Central memory CD8-positive, alpha-beta T cell (primary cell): ENCODE results near the gene ACOD1.
A peak's percentile ranks its signal among the peaks of the same experiment; 100 is the strongest.

Experiments
- ATAC-seq: fragments of 150-1000 bp; cut with Tn5 transposase; replicated peaks from 2 replicates; pipeline ENCODE4 v1.10.0; 2022; ENCODE audit warnings: mild to moderate bottlenecking, moderate FRiP score, moderate number of reproducible peaks; ENCODE audit not compliant: poor library complexity, severe bottlenecking; ENCODE audit errors: extremely low read depth
- DNase-seq, 2 donors: peaks; one replicate each; pipeline ENCODE4 v3.0.0; 2021; ENCODE audit warnings: low spot score in 2 of 2
- H3K27ac Mint-ChIP-seq: one replicate; pipeline ENCODE4 v1.8.0; 2022; ENCODE audit warnings: low read depth, mild to moderate bottlenecking, moderate library complexity, mixed read lengths
- H3K27me3 Mint-ChIP-seq: one replicate; pipeline ENCODE4 v1.8.0; 2022; ENCODE audit warnings: mixed read lengths
- H3K36me3 Mint-ChIP-seq: one replicate; pipeline ENCODE4 v1.8.0; 2022; ENCODE audit warnings: mild to moderate bottlenecking, moderate library complexity, mixed read lengths; ENCODE audit not compliant: insufficient read depth
- H3K4me1 Mint-ChIP-seq: one replicate; pipeline ENCODE4 v1.8.0; 2022; ENCODE audit warnings: mixed read lengths
- H3K4me3 Mint-ChIP-seq: one replicate; pipeline ENCODE4 v1.8.0; 2022; ENCODE audit warnings: mild to moderate bottlenecking, moderate library complexity, mixed read lengths
- H3K9me3 Mint-ChIP-seq: one replicate; pipeline ENCODE4 v1.8.0; 2022; ENCODE audit warnings: mixed read lengths

ACOD1 gene

GRCh38 chr13:76976490-76976889 is 28.2 kb downstream of the ACOD1 start:
- ATAC-seq (no peak), DNase-seq (no peak)
- Mint-ChIP-seq H3K4me3 (no peak overlapping the region), H3K9me3 (no peaks in the 10 kb centered on the region), H3K27me3 (peaks cover 77% of the 10 kb centered on the region), H3K36me3 (peaks cover 2% of the 10 kb centered on the region), H3K27ac (no peak overlapping the region), H3K4me1 (peaks cover 13% of the 10 kb centered on the region)

GRCh38 chr13:76976929-76977328 is 28.6 kb downstream of the ACOD1 start:
- H3K9me3 Mint-ChIP-seq = no peaks in the 10 kb centered on the region
- no peak overlapping the region for H3K4me3 Mint-ChIP-seq
- peaks cover 77% of the 10 kb centered on the region for H3K27me3 Mint-ChIP-seq
- H3K4me1 Mint-ChIP-seq = peaks cover 13% of the 10 kb centered on the region
- ATAC-seq = no peak
- no peak overlapping the region for H3K27ac Mint-ChIP-seq
- DNase-seq = no peak
- H3K36me3 Mint-ChIP-seq = peaks cover 2% of the 10 kb centered on the region

- Mint-ChIP-seq H3K4me1 (peaks cover 8% of the 10 kb centered on the region), H3K36me3 (peaks cover 2% of the 10 kb centered on the region), H3K27me3 (peaks cover 73% of the 10 kb centered on the region), H3K9me3 (no peaks in the 10 kb centered on the region), H3K27ac (no peak overlapping the region), H3K4me3 (no peak overlapping the region)
- DNase-seq (peak; percentile 70 to 89), ATAC-seq (peak; percentile 97)
These were observed 31.9 kb downstream of the ACOD1 start for GRCh38 chr13:76980075-76980718.

- no peaks in the 10 kb centered on the region for H3K9me3 Mint-ChIP-seq
- no peak overlapping the region for H3K4me3 Mint-ChIP-seq
- peaks cover 5% of the 10 kb centered on the region for H3K4me1 Mint-ChIP-seq
- H3K27me3 Mint-ChIP-seq = peaks cover 80% of the 10 kb centered on the region
- H3K27ac Mint-ChIP-seq = no peak overlapping the region
- ATAC-seq (no peak), DNase-seq (no peak)
- peaks cover 2% of the 10 kb centered on the region for H3K36me3 Mint-ChIP-seq
These were observed 33.8 kb downstream of the ACOD1 start for GRCh38 chr13:76982061-76982460.

GRCh38 chr13:76983676-76984075 is 35.4 kb downstream of the ACOD1 start:
- no peak for DNase-seq
- Mint-ChIP-seq H3K36me3 (peaks cover 2% of the 10 kb centered on the region), H3K9me3 (no peaks in the 10 kb centered on the region), H3K4me3 (no peak overlapping the region), H3K27ac (no peak overlapping the region), H3K27me3 (peaks cover 80% of the 10 kb centered on the region), H3K4me1 (peaks cover 11% of the 10 kb centered on the region)
- no peak for ATAC-seq

GRCh38 chr13:76991432-76991795 is 43.1 kb downstream of the ACOD1 start:
- H3K4me3 Mint-ChIP-seq = peak overlapping the region; percentile 89
- H3K27ac Mint-ChIP-seq = peak overlapping the region; percentile 94
- H3K9me3 Mint-ChIP-seq = no peaks in the 10 kb centered on the region
- H3K27me3 Mint-ChIP-seq = peaks cover 32% of the 10 kb centered on the region
- peaks cover 22% of the 10 kb centered on the region for H3K36me3 Mint-ChIP-seq
- DNase-seq (peak; percentile 70 to 88), ATAC-seq (peak; percentile 86)
- peaks cover 37% of the 10 kb centered on the region for H3K4me1 Mint-ChIP-seq

GRCh38 chr13:76991796-76992547 is 43.7 kb downstream of the ACOD1 start, which contains the start of gene CLN5:
Gene CLN5, plus strand, starts transcription at chr13:76992081. Its CDS starts 18 bp downstream, at chr13:76992099.
- peak; percentile 82 for ATAC-seq
- peaks cover 27% of the 10 kb centered on the region for H3K27me3 Mint-ChIP-seq
- H3K27ac Mint-ChIP-seq = peak within 1 kb of the TSS; percentile 94
- peaks cover 36% of the 10 kb centered on the region for H3K4me1 Mint-ChIP-seq
- H3K36me3 Mint-ChIP-seq = peaks cover 22% of the 10 kb centered on the region
- H3K9me3 Mint-ChIP-seq = no peaks in the 10 kb centered on the region
- peak; percentile 86 to 94 for DNase-seq
- H3K4me3 Mint-ChIP-seq = peak within 1 kb of the TSS; percentile 89

- peak overlapping the region; percentile 94 for H3K27ac Mint-ChIP-seq
- H3K27me3 Mint-ChIP-seq = peaks cover 21% of the 10 kb centered on the region
- ATAC-seq = no peak
- no peak for DNase-seq
- H3K4me3 Mint-ChIP-seq = peak overlapping the region; percentile 89
- peaks cover 36% of the 10 kb centered on the region for H3K4me1 Mint-ChIP-seq
- H3K9me3 Mint-ChIP-seq = no peaks in the 10 kb centered on the region
- H3K36me3 Mint-ChIP-seq = peaks cover 22% of the 10 kb centered on the region
These were observed 44.3 kb downstream of the ACOD1 start for GRCh38 chr13:76992548-76993001.

- H3K4me1 Mint-ChIP-seq = peaks cover 35% of the 10 kb centered on the region
- peak overlapping the region; percentile 89 for H3K4me3 Mint-ChIP-seq
- ATAC-seq = no peak
- peaks cover 16% of the 10 kb centered on the region for H3K27me3 Mint-ChIP-seq
- no peaks in the 10 kb centered on the region for H3K9me3 Mint-ChIP-seq
- peaks cover 22% of the 10 kb centered on the region for H3K36me3 Mint-ChIP-seq
- H3K27ac Mint-ChIP-seq = peak overlapping the region; percentile 94
- DNase-seq = no peak
These were observed 44.7 kb downstream of the ACOD1 start for GRCh38 chr13:76993021-76993420.

- DNase-seq = no peak
- peaks cover 30% of the 10 kb centered on the region for H3K4me1 Mint-ChIP-seq
- H3K4me3 Mint-ChIP-seq = peak overlapping the region; percentile 31
- ATAC-seq = no peak
- peaks cover 12% of the 10 kb centered on the region for H3K27me3 Mint-ChIP-seq
- H3K27ac Mint-ChIP-seq = no peak overlapping the region
- no peaks in the 10 kb centered on the region for H3K9me3 Mint-ChIP-seq
- peaks cover 22% of the 10 kb centered on the region for H3K36me3 Mint-ChIP-seq
These were observed 45.2 kb downstream of the ACOD1 start for GRCh38 chr13:76993473-76993872.

GRCh38 chr13:76994281-76994680 is 46.0 kb downstream of the ACOD1 start:
- peaks cover 30% of the 10 kb centered on the region for H3K4me1 Mint-ChIP-seq
- DNase-seq (no peak), ATAC-seq (no peak)
- H3K4me3 Mint-ChIP-seq = peak overlapping the region; percentile 31
- H3K27ac Mint-ChIP-seq = no peak overlapping the region
- H3K27me3 Mint-ChIP-seq = peaks cover 4% of the 10 kb centered on the region
- peaks cover 28% of the 10 kb centered on the region for H3K36me3 Mint-ChIP-seq
- H3K9me3 Mint-ChIP-seq = no peaks in the 10 kb centered on the region

- H3K9me3 Mint-ChIP-seq = no peaks in the 10 kb centered on the region
- DNase-seq (no peak), ATAC-seq (no peak)
- no peak overlapping the region for H3K4me3 Mint-ChIP-seq
- H3K4me1 Mint-ChIP-seq = peaks cover 5% of the 10 kb centered on the region
- no peak overlapping the region for H3K27ac Mint-ChIP-seq
- H3K27me3 Mint-ChIP-seq = no peaks in the 10 kb centered on the region
- peaks cover 15% of the 10 kb centered on the region for H3K36me3 Mint-ChIP-seq
These were observed 52.2 kb downstream of the ACOD1 start for GRCh38 chr13:77000475-77000874.

- DNase-seq = no peak
- Mint-ChIP-seq H3K27ac (no peak overlapping the region), H3K4me3 (no peak overlapping the region), H3K4me1 (peaks cover 10% of the 10 kb centered on the region), H3K36me3 (peaks cover 13% of the 10 kb centered on the region), H3K27me3 (no peaks in the 10 kb centered on the region), H3K9me3 (no peaks in the 10 kb centered on the region)
- ATAC-seq = no peak
These were observed 53.2 kb downstream of the ACOD1 start for GRCh38 chr13:77001540-77001939.
